HG03045 (cell line): ENCODE results near the gene MTA3.
"Not testable (repeated sequence)": the region's sequence is repeated elsewhere in the genome, so short reads cannot be mapped to it uniquely, and the experiment has no call there.

Experiments
- ATAC-seq: cut with Tn5 transposase; IDR thresholded peaks from one replicate; pipeline ENCODE4 v1.9.1; 2021; ENCODE audit warnings: mild to moderate bottlenecking, moderate library complexity; ENCODE audit not compliant: unreplicated experiment

Gene MTA3

GRCh38 chr2:42566837-42567321 lies 1.6 kb upstream of the MTA3 start:
- ATAC-seq: no peak

GRCh38 chr2:42567364-42567763 lies 1.1 kb upstream of the MTA3 start:
- ATAC-seq: no peak

GRCh38 chr2:42567806-42568400 lies 529 bp upstream of the MTA3 start:
- peak; percentile 75 for ATAC-seq

- peak; percentile 5 for ATAC-seq
Measured at GRCh38 chr2:42569116-42569711, 782 bp downstream of the MTA3 start.

- no peak for ATAC-seq
Measured at GRCh38 chr2:42569883-42570282, 1.5 kb downstream of the MTA3 start.

GRCh38 chr2:42572297-42573081 lies 4.1 kb downstream of the MTA3 start:
- ATAC-seq: no peak

- no peak for ATAC-seq
Measured at GRCh38 chr2:42573256-42573655, 4.8 kb downstream of the MTA3 start.

GRCh38 chr2:42575458-42576064 lies 7.1 kb downstream of the MTA3 start:
- ATAC-seq: no peak

GRCh38 chr2:42578621-42579020 lies 10.2 kb downstream of the MTA3 start:
- no peak for ATAC-seq

GRCh38 chr2:42581257-42581656 lies 12.8 kb downstream of the MTA3 start:
- ATAC-seq: no peak

GRCh38 chr2:42584628-42585027 lies 16.2 kb downstream of the MTA3 start:
- ATAC-seq: not testable (repeated sequence)

- ATAC-seq: no peak
Measured at GRCh38 chr2:42585779-42586178, 17.3 kb downstream of the MTA3 start.

GRCh38 chr2:42587526-42588117 lies 19.2 kb downstream of the MTA3 start:
- ATAC-seq: no peak

GRCh38 chr2:42588121-42588520 lies 19.7 kb downstream of the MTA3 start:
- ATAC-seq: no peak

GRCh38 chr2:42590176-42590575 lies 21.7 kb downstream of the MTA3 start:
- ATAC-seq: no peak

GRCh38 chr2:42593282-42593681 lies 24.9 kb downstream of the MTA3 start:
- ATAC-seq: no peak

GRCh38 chr2:42598656-42599055 lies 30.2 kb downstream of the MTA3 start:
- ATAC-seq: no peak

GRCh38 chr2:42601076-42601475 lies 32.6 kb downstream of the MTA3 start:
- no peak for ATAC-seq

GRCh38 chr2:42602218-42602875 lies 33.9 kb downstream of the MTA3 start:
- no peak for ATAC-seq

GRCh38 chr2:42602876-42603219 lies 34.4 kb downstream of the MTA3 start:
- ATAC-seq: no peak

- ATAC-seq: not testable (repeated sequence)
Measured at GRCh38 chr2:42604341-42604867, 36.0 kb downstream of the MTA3 start.
